ENCODE measurements around the gene RTN4.

RTN4 gene

GRCh38 chr2:54969940-54970338 lies 80.3 kb downstream of the RTN4 start:
- TF ChIP-seq, protein P1, sequence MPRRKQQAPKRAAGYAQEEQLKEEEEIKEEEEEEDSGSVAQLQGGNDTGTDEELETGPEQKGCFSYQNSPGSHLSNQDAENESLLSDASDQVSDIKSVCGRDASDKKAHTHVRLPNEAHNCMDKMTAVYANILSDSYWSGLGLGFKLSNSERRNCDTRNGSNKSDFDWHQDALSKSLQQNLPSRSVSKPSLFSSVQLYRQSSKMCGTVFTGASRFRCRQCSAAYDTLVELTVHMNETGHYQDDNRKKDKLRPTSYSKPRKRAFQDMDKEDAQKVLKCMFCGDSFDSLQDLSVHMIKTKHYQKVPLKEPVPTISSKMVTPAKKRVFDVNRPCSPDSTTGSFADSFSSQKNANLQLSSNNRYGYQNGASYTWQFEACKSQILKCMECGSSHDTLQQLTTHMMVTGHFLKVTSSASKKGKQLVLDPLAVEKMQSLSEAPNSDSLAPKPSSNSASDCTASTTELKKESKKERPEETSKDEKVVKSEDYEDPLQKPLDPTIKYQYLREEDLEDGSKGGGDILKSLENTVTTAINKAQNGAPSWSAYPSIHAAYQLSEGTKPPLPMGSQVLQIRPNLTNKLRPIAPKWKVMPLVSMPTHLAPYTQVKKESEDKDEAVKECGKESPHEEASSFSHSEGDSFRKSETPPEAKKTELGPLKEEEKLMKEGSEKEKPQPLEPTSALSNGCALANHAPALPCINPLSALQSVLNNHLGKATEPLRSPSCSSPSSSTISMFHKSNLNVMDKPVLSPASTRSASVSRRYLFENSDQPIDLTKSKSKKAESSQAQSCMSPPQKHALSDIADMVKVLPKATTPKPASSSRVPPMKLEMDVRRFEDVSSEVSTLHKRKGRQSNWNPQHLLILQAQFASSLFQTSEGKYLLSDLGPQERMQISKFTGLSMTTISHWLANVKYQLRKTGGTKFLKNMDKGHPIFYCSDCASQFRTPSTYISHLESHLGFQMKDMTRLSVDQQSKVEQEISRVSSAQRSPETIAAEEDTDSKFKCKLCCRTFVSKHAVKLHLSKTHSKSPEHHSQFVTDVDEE (CRISPR knock-in tag; IDR thresholded peaks at IDR 0.05): no peak
- TF ChIP-seq ZFP3 (CRISPR knock-in tag; IDR thresholded peaks at IDR 0.05) (no peak), ESRRG (CRISPR knock-in tag; IDR thresholded peaks at IDR 0.05) (no peak), BACH2 (CRISPR knock-in tag; IDR thresholded peaks at IDR 0.05; ENCODE audit: borderline replicate concordance) (no peak)
- TF ChIP-seq, protein P2, sequence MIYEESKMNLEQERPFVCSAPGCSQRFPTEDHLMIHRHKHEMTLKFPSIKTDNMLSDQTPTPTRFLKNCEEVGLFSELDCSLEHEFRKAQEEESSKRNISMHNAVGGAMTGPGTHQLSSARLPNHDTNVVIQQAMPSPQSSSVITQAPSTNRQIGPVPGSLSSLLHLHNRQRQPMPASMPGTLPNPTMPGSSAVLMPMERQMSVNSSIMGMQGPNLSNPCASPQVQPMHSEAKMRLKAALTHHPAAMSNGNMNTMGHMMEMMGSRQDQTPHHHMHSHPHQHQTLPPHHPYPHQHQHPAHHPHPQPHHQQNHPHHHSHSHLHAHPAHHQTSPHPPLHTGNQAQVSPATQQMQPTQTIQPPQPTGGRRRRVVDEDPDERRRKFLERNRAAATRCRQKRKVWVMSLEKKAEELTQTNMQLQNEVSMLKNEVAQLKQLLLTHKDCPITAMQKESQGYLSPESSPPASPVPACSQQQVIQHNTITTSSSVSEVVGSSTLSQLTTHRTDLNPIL (CRISPR knock-in tag; IDR thresholded peaks at IDR 0.05; ENCODE audit: low read depth): no peak
- no peak for ATAC-seq

DNA sequence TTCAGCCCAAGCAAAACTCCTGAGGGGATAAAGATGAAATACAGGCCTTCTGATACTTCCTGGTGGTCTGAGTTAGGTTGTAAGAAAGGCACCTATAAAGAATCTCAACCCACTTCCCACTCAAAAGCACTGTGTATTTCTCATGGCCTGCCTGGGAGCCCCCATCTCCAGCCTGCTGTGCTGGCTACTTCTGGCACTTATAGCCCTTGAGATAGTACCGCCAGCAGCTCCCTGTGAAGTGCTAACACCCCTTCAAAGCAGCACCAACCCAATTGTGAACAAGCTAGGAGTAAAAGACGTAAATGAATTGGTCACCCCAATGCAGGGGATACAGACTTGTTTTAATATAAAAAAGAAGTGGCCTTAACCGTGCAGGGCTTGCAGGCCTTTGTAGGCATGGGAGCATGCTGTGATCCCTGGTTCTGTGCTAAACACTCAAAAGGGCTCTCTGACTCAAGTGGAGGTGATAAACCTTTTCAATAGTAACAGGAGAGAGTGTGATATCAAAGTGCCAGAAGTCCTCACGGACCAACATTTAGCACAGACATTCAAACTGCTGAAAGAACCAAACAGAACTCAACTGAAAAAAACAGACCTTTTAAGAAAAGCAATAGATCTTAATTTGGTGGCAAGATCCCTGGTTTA lies 80.8 kb downstream of the RTN4 start:
- ATAC-seq: no peak
- no peak for TF ChIP-seq ISL1 (CRISPR knock-in tag; IDR thresholded peaks at IDR 0.05)
- no peak for TF ChIP-seq ZNF8 (CRISPR knock-in tag; IDR thresholded peaks at IDR 0.05)
- TF ChIP-seq ZNF565 (CRISPR knock-in tag; conservative IDR thresholded peaks at IDR 0.05; ENCODE audit: low read depth): no peak
- no peak for TF ChIP-seq ESRRG (CRISPR knock-in tag; IDR thresholded peaks at IDR 0.05)
- TF ChIP-seq PATZ1 (CRISPR knock-in tag; IDR thresholded peaks at IDR 0.05; ENCODE audit: borderline replicate concordance): no peak
- TF ChIP-seq, protein P1 (CRISPR knock-in tag; IDR thresholded peaks at IDR 0.05): no peak
- no peak for TF ChIP-seq RARB (CRISPR knock-in tag; IDR thresholded peaks at IDR 0.05)
- no peak for TF ChIP-seq ARNTL (CRISPR knock-in tag; IDR thresholded peaks at IDR 0.05; ENCODE audit: borderline replicate concordance, low read depth)
- TF ChIP-seq TCF4 (CRISPR knock-in tag; IDR thresholded peaks at IDR 0.05; ENCODE audit: borderline replicate concordance): no peak
- TF ChIP-seq, protein P3, sequence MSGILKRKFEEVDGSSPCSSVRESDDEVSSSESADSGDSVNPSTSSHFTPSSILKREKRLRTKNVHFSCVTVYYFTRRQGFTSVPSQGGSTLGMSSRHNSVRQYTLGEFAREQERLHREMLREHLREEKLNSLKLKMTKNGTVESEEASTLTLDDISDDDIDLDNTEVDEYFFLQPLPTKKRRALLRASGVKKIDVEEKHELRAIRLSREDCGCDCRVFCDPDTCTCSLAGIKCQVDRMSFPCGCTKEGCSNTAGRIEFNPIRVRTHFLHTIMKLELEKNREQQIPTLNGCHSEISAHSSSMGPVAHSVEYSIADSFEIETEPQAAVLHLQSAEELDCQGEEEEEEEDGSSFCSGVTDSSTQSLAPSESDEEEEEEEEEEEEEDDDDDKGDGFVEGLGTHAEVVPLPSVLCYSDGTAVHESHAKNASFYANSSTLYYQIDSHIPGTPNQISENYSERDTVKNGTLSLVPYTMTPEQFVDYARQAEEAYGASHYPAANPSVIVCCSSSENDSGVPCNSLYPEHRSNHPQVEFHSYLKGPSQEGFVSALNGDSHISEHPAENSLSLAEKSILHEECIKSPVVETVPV (CRISPR knock-in tag; IDR thresholded peaks at IDR 0.05): no peak
- TF ChIP-seq POU6F1 (CRISPR knock-in tag; IDR thresholded peaks at IDR 0.05; ENCODE audit: borderline replicate concordance, low read depth): no peak

- no peak for ATAC-seq
- no peak for TF ChIP-seq ZFP3 (CRISPR knock-in tag; IDR thresholded peaks at IDR 0.05)
- no peak for TF ChIP-seq TOX (CRISPR knock-in tag; IDR thresholded peaks at IDR 0.05; ENCODE audit: borderline replicate concordance)
- no peak for TF ChIP-seq POU6F1 (CRISPR knock-in tag; IDR thresholded peaks at IDR 0.05; ENCODE audit: borderline replicate concordance, low read depth)
- no peak for TF ChIP-seq ARNTL (CRISPR knock-in tag; IDR thresholded peaks at IDR 0.05; ENCODE audit: borderline replicate concordance, low read depth)
- no peak for TF ChIP-seq OSR1 (CRISPR knock-in tag; IDR thresholded peaks at IDR 0.05)
- no peak for TF ChIP-seq ZNF70 (CRISPR knock-in tag; IDR thresholded peaks at IDR 0.05)
- TF ChIP-seq PATZ1 (CRISPR knock-in tag; IDR thresholded peaks at IDR 0.05; ENCODE audit: borderline replicate concordance): no peak
- TF ChIP-seq GLIS3 (CRISPR knock-in tag; IDR thresholded peaks at IDR 0.05): no peak
- no peak for TF ChIP-seq TCF4 (CRISPR knock-in tag; IDR thresholded peaks at IDR 0.05; ENCODE audit: borderline replicate concordance)
Observed at GRCh38 chr2:54968561-54969218, 81.6 kb downstream of the RTN4 start.
